GM13976 (cell line): ENCODE measurements around the gene TOM1.

Experiments
- DNase-seq: peaks from one replicate; pipeline ENCODE4 v3.0.0; 2012; ENCODE audit warnings: low spot score
- in situ Hi-C: fragments of 300-500 bp; cut with MboI; formaldehyde crosslinking; loops from one replicate; pipeline ENCODE4 v1.12.0; 2022; ENCODE audit warnings: low sequenced_read_pairs, mixed read lengths, inconsistent platforms; ENCODE audit not compliant: unreplicated experiment
- TF ChIP-seq, protein P1 (sequence below): IDR thresholded peaks from 2 replicates; pipeline ENCODE4 v1.5.1; 2012; ENCODE audit warnings: borderline replicate concordance, mild to moderate bottlenecking; ENCODE audit not compliant: insufficient read depth; ENCODE audit errors: extremely low read depth, missing control alignments, control extremely low read depth

Gene TOM1

DNA sequence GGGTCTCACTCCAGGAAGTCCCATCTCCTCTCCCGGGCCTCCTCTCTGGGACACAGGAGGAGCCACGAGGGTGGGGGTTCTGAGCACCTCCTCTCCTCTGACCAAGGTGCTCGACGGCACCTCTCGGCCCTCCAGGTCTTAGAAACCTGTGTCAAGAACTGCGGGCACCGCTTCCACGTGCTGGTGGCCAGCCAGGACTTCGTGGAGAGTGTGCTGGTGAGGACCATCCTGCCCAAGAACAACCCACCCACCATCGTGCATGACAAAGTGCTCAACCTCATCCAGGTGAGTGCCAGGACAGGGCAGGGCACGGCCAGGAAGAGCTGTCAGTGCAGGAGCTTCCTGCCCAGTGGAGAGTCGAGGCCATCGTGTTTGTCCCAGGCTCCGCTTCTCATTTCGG, 23.2 kb downstream of the TOM1 start:
- TF ChIP-seq, protein P1, sequence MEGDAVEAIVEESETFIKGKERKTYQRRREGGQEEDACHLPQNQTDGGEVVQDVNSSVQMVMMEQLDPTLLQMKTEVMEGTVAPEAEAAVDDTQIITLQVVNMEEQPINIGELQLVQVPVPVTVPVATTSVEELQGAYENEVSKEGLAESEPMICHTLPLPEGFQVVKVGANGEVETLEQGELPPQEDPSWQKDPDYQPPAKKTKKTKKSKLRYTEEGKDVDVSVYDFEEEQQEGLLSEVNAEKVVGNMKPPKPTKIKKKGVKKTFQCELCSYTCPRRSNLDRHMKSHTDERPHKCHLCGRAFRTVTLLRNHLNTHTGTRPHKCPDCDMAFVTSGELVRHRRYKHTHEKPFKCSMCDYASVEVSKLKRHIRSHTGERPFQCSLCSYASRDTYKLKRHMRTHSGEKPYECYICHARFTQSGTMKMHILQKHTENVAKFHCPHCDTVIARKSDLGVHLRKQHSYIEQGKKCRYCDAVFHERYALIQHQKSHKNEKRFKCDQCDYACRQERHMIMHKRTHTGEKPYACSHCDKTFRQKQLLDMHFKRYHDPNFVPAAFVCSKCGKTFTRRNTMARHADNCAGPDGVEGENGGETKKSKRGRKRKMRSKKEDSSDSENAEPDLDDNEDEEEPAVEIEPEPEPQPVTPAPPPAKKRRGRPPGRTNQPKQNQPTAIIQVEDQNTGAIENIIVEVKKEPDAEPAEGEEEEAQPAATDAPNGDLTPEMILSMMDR: no peak

GRCh38 chr22:35323305-35323704, 23.6 kb downstream of the TOM1 start:
- no peak for DNase-seq
- TF ChIP-seq, protein P1: no peak
- in situ Hi-C loops: no loop called here

More for the DNA sequence above, 23.2 kb downstream of the TOM1 start:
- no peak for DNase-seq
- in situ Hi-C loops: no loop called here

- in situ Hi-C loops: no loop called here
- DNase-seq: no peak
- TF ChIP-seq, protein P1: no peak
Measured at GRCh38 chr22:35324067-35324466, 24.4 kb downstream of the TOM1 start.

- TF ChIP-seq, protein P1: no peak
- in situ Hi-C loops: no loop called here
- no peak for DNase-seq
Measured at GRCh38 chr22:35324762-35325161, 25.1 kb downstream of the TOM1 start.

DNA sequence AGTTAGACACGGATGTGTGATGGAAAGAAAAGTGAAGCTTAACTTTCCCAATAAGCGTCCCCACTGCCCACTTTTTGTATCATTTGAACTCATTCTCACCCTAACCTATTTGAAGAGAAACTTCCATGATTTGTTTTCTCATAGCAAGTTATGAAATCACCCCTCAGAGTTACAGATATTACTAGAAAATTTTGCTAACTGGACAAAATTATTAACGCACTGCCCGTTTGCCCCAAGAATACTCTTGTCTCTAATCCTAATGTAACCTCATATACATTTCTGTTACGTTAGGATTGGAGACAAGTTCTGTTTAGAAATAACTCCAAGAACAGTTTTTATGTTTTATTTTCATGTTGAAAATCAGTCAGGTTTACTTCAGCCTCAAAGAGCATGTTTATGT, 25.5 kb downstream of the TOM1 start:
- DNase-seq: no peak
- TF ChIP-seq, protein P1: no peak
- in situ Hi-C loops: no loop called here

DNA sequence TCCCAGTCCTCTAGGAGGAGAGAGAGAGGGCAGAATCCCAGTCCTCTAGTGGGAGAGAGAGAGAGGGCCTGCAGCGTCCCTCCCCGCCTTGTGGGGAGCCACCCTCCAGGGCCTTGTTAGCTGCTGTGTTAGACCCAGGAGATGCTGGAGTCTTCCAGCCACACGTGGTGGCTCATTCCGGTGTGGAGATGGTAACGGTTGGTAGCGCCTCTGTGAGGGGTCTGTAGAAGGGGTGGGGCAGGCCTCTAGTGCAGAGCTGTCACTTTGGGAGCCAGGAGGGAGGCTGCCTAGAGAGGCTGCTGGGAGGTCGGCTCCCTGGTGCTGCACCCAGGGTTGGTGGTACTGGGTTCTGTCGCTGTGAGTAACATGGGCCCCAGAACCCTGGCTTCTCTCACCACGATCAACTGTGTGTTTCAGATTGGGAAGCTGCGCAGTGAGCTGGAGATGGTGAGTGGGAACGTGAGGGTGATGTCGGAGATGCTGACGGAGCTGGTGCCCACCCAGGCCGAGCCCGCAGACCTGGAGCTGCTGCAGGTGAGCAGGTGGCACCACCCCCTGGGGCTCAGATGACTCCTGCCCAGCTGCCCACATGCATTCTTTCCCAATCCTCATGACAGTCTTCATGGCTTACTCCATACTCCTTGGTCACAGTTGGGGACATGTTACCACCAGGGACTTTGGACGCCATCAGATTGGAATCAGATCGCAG, 27.3 kb downstream of the TOM1 start:
- TF ChIP-seq, protein P1: no peak
- in situ Hi-C loops: no loop called here

More for the DNA sequence above, 27.3 kb downstream of the TOM1 start:
- no peak for DNase-seq
